ENCODE measurements around the gene TTLL10. TPM values are rescaled to one million over a fixed set of nuclear protein-coding genes. Genes with fewer than 3 reads are reported as not detected.
"Not testable (repeated sequence)": the region's sequence is repeated elsewhere in the genome, so short reads cannot be mapped to it uniquely, and the experiment has no call there.

Gene TTLL10
- total RNA-seq, 1 donor from 2014 or later = 0.10 TPM

- DNase-seq (ENCODE audit: low spot score) = no peak
- H3K9me3 Mint-ChIP-seq = no peaks in the 10 kb centered on the region
- H3K27ac Mint-ChIP-seq = no peak overlapping the region
Measured at GRCh38 chr1:1182491-1183220, 9.0 kb downstream of the TTLL10 start.

DNA sequence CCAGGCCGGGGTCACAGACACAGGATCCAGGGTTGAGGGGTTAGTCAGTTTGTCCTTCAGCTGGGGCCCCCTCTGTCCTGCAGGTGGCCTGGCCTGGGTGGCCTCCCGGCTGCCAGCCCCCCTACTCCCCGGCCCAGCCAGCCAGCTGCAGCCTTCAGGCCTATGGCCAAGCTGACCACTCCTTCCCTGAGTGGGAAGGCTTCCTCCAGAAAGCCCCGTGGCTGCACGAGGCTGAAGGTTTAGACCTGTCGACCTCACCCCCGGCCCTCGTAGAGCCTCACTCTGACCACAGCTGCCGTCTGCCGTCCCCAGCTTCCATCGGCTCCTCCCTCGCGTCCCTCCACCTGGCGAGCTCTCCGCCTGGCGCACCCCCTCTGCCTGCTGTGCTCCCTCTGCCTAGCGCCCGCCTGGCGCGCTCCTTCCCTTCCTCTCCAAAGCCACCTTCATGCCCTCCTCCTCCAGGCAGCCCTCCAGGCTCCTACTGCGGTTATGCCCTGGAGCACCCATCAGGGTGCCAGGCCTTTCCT, 9.6 kb downstream of the TTLL10 start:
- H3K27ac Mint-ChIP-seq = no peak overlapping the region
- no peaks in the 10 kb centered on the region for H3K9me3 Mint-ChIP-seq
- H3K36me3 Mint-ChIP-seq (ENCODE audit: low read depth) = no peaks in the 10 kb centered on the region
- H3K4me1 Mint-ChIP-seq (ENCODE audit: low read depth) = no peaks in the 10 kb centered on the region
- no peak for DNase-seq (ENCODE audit: low spot score)
- H3K27me3 Mint-ChIP-seq (ENCODE audit: insufficient read depth) = peaks cover 12% of the 10 kb centered on the region
- intact Hi-C loops (cut with micrococcal nuclease) = no loop called here
- H3K4me3 Mint-ChIP-seq = no peak overlapping the region

More at GRCh38 chr1:1182491-1183220, 9.0 kb downstream of the TTLL10 start:
- Mint-ChIP-seq H3K36me3 (ENCODE audit: low read depth) (no peaks in the 10 kb centered on the region), H3K27me3 (ENCODE audit: insufficient read depth) (peaks cover 10% of the 10 kb centered on the region), H3K4me1 (ENCODE audit: low read depth) (no peaks in the 10 kb centered on the region), H3K4me3 (no peak overlapping the region)
- intact Hi-C loops (cut with micrococcal nuclease) = no loop called here

DNA sequence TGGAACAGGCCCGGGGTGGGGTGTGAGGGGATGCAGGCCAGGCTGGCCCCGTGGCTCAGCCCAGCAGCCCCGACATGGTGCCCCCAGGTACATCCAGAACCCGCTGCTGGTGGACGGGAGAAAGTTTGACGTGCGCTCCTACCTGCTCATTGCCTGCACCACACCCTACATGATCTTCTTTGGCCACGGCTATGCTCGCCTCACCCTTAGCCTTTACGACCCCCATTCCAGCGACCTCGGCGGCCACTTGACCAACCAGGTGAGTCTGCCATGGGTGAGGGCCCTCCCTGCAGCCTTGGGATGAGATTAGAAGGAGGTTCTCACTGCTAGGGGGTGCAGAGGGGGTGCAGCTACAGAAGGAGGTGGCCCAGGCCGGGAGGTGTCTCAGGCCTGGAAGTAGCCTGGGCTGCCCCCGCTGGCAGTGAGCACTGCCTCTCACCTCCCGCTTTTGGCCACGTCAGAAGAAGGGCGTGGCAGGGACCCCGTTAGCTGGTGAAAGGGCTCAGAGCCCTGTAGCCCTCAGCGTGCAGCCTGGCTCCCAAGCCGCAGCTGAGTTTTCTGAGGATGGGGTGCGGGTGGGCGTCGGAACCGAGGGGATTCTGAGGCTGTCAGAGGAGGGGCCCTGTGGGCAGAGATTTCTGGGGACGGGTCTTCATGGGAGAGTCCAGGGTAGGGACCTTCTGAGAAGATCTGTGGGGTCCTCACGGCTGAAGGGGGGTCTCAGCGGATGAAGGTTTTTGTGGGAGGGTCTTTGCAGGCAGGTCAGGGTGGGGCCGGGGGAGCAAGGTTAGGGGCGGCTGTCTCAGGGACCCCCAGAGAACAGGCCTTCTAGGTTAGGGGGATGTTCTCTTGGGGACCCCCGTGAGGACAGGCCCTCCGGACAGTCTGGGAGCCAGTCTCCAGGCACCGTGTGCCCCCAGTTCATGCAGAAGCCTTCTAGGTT, 10.4 kb downstream of the TTLL10 start:
- no peaks in the 10 kb centered on the region for H3K9me3 Mint-ChIP-seq
- no peak for DNase-seq (ENCODE audit: low spot score)
- no peak overlapping the region for H3K27ac Mint-ChIP-seq
- H3K4me3 Mint-ChIP-seq = no peak overlapping the region
- H3K4me1 Mint-ChIP-seq (ENCODE audit: low read depth) = no peaks in the 10 kb centered on the region
- no peaks in the 10 kb centered on the region for H3K36me3 Mint-ChIP-seq (ENCODE audit: low read depth)
- intact Hi-C loops (cut with micrococcal nuclease) = no loop called here
- H3K27me3 Mint-ChIP-seq (ENCODE audit: insufficient read depth) = peaks cover 18% of the 10 kb centered on the region

GRCh38 chr1:1185101-1185765, 11.6 kb downstream of the TTLL10 start:
- no peak overlapping the region for H3K27ac Mint-ChIP-seq
- H3K27me3 Mint-ChIP-seq (ENCODE audit: insufficient read depth) = peaks cover 20% of the 10 kb centered on the region
- H3K4me3 Mint-ChIP-seq = no peak overlapping the region
- no peaks in the 10 kb centered on the region for H3K9me3 Mint-ChIP-seq
- no peaks in the 10 kb centered on the region for H3K36me3 Mint-ChIP-seq (ENCODE audit: low read depth)
- intact Hi-C loops (cut with micrococcal nuclease) = no loop called here
- no peak for DNase-seq (ENCODE audit: low spot score)
- H3K4me1 Mint-ChIP-seq (ENCODE audit: low read depth) = no peaks in the 10 kb centered on the region

DNA sequence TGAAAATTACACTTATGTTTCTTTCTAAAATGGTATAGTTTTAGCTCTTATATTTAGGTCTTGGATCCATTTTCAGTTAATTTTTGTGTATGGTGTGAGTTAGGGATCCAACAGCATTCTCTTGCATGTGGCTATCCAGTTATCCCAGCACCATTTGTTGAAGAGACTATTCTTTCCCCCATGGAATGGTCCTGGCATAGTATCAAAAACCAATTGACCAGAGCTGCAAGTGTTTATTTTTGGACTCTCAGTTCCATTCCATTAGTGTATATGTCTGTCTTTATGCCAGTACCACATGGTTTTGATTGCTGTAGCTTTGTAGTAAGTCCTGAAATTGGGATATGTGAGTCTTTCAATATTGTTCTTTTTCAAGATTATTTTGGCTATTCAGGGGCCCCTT, 14.3 kb downstream of the TTLL10 start:
- no peak for DNase-seq (ENCODE audit: low spot score)
- Mint-ChIP-seq H3K27me3 (ENCODE audit: insufficient read depth) (peaks cover 18% of the 10 kb centered on the region), H3K4me3 (no peak overlapping the region), H3K4me1 (ENCODE audit: low read depth) (no peaks in the 10 kb centered on the region), H3K27ac (no peak overlapping the region), H3K36me3 (ENCODE audit: low read depth) (peaks cover 6% of the 10 kb centered on the region), H3K9me3 (peaks cover 11% of the 10 kb centered on the region)
- intact Hi-C loops (cut with micrococcal nuclease) = no loop called here

DNA sequence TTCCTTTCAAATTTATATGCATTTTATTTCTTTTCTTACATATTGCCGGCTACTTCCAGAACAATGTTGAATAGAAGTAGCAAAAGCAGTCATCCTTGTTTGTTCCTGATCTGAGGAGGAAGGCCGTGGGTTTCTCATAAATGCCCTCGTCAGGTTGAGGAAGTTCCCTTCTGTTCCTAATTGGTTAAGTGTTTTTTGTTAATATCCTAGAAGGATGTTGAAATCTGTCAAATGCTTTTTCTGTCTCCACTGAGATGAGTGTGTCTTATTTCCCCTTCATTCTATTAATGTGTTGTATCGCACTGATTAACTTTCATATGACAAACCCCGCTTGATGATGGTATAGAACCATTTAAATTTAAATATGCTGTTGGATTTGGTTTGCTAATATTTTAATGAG, 15.4 kb downstream of the TTLL10 start:
- no peak overlapping the region for H3K4me3 Mint-ChIP-seq
- peaks cover 15% of the 10 kb centered on the region for H3K9me3 Mint-ChIP-seq
- intact Hi-C loops (cut with micrococcal nuclease) = no loop called here
- H3K36me3 Mint-ChIP-seq (ENCODE audit: low read depth) = peaks cover 6% of the 10 kb centered on the region
- H3K27ac Mint-ChIP-seq = no peak overlapping the region
- H3K27me3 Mint-ChIP-seq (ENCODE audit: insufficient read depth) = peaks cover 16% of the 10 kb centered on the region
- no peak for DNase-seq (ENCODE audit: low spot score)
- no peaks in the 10 kb centered on the region for H3K4me1 Mint-ChIP-seq (ENCODE audit: low read depth)

DNA sequence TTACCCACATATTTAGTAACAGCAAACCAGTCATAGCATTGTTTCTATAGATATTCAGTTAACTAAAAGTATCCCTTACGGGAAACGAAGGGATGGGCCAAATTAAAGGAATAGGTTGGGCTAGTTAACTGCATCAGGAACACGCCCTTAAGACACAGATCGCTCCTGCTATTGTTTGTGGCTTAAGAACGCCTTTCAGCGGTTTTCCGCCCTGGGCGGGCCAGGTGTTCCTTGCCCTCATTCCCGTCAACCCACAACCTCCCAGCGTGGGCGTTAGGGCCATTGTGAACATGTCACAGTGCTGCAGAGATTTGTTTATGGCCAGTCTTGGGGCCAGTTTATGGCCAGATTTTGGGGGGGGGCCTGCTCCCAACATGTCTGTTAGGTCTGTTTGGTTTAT, 18.1 kb downstream of the TTLL10 start:
- H3K27me3 Mint-ChIP-seq (ENCODE audit: insufficient read depth) = peaks cover 12% of the 10 kb centered on the region
- intact Hi-C loops (cut with micrococcal nuclease) = no loop called here
- no peak overlapping the region for H3K4me3 Mint-ChIP-seq
- peaks cover 29% of the 10 kb centered on the region for H3K9me3 Mint-ChIP-seq
- no peak overlapping the region for H3K27ac Mint-ChIP-seq
- DNase-seq (ENCODE audit: low spot score) = no peak
- H3K4me1 Mint-ChIP-seq (ENCODE audit: low read depth) = no peaks in the 10 kb centered on the region
- peaks cover 27% of the 10 kb centered on the region for H3K36me3 Mint-ChIP-seq (ENCODE audit: low read depth)

DNA sequence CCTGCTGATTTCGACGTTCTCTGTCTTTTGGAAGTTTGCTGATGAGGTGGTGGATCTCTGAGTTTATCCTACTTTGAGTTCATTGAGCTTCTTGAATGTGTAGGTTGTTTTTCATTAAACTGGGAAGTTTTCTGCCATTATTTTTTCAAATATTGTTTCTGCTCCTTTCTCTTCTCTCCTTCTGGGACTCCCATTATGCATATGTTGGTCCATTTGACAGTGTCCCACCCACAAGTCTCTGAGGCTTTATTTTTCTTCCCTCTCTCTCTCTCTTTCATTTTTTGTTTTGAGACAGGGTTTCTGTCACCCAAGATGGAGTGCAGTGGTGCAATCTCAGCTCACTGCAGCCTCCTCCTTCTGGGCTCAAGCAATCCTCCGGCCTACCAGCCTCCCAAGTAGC, 21.0 kb downstream of the TTLL10 start:
- Mint-ChIP-seq H3K36me3 (ENCODE audit: low read depth) (peaks cover 27% of the 10 kb centered on the region), H3K4me1 (ENCODE audit: low read depth) (peaks cover 4% of the 10 kb centered on the region), H3K9me3 (peaks cover 29% of the 10 kb centered on the region), H3K27ac (no peak overlapping the region), H3K27me3 (ENCODE audit: insufficient read depth) (peaks cover 3% of the 10 kb centered on the region), H3K4me3 (no peak overlapping the region)
- intact Hi-C loops (cut with micrococcal nuclease) = no loop called here
- no peak for DNase-seq (ENCODE audit: low spot score)

GRCh38 chr1:1195726-1196125, 22.0 kb downstream of the TTLL10 start:
- H3K27me3 Mint-ChIP-seq (ENCODE audit: insufficient read depth); H3K4me1 Mint-ChIP-seq (ENCODE audit: low read depth); DNase-seq (ENCODE audit: low spot score); H3K4me3 Mint-ChIP-seq; H3K27ac Mint-ChIP-seq; intact Hi-C loops (cut with micrococcal nuclease): not testable (repeated sequence)
- peaks cover 29% of the 10 kb centered on the region for H3K9me3 Mint-ChIP-seq
- peaks cover 30% of the 10 kb centered on the region for H3K36me3 Mint-ChIP-seq (ENCODE audit: low read depth)

- Mint-ChIP-seq H3K27ac (no peak overlapping the region), H3K4me3 (no peak overlapping the region), H3K27me3 (ENCODE audit: insufficient read depth) (no peaks in the 10 kb centered on the region), H3K36me3 (ENCODE audit: low read depth) (peaks cover 30% of the 10 kb centered on the region), H3K9me3 (peaks cover 26% of the 10 kb centered on the region), H3K4me1 (ENCODE audit: low read depth) (peaks cover 6% of the 10 kb centered on the region)
- no peak for DNase-seq (ENCODE audit: low spot score)
- intact Hi-C loops (cut with micrococcal nuclease) = no loop called here
Measured at GRCh38 chr1:1196431-1197187, 22.9 kb downstream of the TTLL10 start.

- H3K9me3 Mint-ChIP-seq = peaks cover 20% of the 10 kb centered on the region
- H3K27me3 Mint-ChIP-seq (ENCODE audit: insufficient read depth) = no peaks in the 10 kb centered on the region
- peaks cover 26% of the 10 kb centered on the region for H3K36me3 Mint-ChIP-seq (ENCODE audit: low read depth)
- H3K4me1 Mint-ChIP-seq (ENCODE audit: low read depth) = peaks cover 6% of the 10 kb centered on the region
- no peak overlapping the region for H3K27ac Mint-ChIP-seq
- intact Hi-C loops (cut with micrococcal nuclease) = no loop called here
- DNase-seq (ENCODE audit: low spot score) = no peak
- H3K4me3 Mint-ChIP-seq = no peak overlapping the region
Measured at GRCh38 chr1:1197188-1197500, 23.5 kb downstream of the TTLL10 start.
